Ecto neural progenitor cell (in vitro differentiated cells): Measurements from ENCODE around the gene ZDHHC7.

Source experiments
- DNase-seq: peaks from one replicate; pipeline ENCODE4 v3.0.0-alpha.2; 2018; ENCODE audit warnings: low spot score

Gene ZDHHC7

DNA sequence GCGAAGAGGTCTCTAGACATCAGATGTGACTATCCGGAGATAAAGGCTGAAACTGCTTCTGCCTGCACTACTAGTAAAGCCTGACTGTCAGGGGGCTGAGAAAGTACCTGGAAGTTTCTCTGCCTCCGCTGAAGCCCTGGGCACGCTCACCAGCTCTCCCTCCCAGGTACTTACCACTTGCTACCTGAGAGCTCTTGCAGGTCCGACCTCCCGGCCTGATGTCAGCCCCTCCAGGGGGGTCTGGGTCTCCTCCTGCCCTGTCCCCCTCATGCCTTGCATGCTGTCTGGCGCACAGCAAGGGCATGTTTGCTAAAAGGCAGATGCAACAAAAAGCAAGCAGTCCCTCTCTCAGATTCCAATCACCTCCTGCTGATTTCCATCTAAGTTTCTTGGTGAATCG lies 17.4 kb downstream of the ZDHHC7 start:
- DNase-seq: no peak

DNA sequence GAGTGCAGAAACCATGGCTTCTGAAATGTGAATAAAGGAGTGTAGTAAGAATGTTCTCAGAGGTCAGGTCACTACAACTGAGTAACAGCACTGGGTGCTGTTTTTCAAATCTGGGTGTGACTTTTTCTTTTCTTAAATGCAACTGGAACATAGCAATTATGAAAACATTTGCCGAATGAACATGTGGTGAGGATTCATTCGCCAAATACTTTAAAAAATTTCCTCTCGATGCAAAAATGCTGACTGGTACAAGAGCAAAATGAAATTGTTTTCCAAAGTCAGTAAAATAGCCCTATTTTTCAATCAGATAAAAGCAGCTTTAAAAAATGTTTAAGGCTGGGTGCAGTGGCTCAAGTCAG lies 18.6 kb downstream of the ZDHHC7 start:
- DNase-seq: no peak

DNA sequence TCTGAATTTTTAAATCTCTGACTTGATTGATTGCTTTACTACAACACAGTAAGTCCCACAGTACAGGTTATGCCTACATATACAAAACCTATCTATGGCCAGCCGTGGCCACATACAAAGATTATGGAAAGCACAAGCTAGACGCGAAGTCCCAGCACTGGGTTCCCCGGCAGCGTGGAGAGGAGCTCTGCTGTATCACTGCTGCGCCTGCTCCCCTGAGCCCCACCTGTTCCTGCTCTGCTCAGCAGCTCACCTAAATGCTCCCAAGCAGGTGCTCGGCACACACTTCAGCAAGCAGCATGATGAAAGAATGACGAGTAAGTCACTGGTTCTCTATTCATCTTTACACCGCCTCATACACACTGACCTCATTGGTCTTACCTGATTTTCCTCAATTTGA lies 20.6 kb downstream of the ZDHHC7 start:
- no peak for DNase-seq

DNA sequence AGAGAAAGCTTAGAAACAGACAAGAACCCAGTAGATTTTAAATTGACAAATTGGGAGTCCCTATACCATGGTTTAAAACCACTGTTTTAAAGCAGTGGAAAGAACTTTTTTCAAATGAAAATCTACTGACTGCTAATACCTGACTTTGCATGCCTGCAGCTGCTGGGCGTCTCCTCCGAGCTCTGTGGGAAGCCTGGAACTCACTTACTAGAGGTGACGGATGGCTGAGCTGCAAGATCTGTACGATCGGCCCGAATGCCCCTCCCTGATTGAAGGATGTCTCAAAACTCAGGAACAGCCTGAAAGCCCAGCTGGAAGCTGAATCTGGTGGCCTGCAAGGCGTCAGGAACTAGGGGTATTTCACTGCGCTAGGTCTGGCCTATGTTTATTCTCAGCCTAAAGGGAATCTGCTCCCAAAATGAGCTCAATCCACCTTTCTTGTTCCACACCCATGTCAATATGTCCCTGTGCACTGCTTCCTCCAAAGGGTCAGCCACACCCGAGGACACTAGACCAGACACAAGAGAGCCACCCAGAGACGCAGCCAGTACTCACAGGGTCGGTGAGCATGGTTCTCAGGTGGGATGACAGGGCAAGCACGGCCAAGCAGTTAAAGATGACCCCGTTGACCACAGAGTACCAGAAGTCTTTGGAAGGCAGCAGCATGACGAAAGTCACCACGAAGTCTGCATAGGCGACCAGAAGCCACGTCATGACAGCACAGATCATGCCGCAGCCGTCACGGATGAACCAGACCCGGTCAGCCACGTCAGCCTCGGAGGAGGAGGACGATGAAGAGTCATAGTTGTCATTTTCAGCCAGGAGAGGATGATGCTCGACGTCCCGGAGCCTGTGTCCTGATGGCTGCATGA lies 21.4 kb downstream of the ZDHHC7 start:
- DNase-seq: no peak

DNA sequence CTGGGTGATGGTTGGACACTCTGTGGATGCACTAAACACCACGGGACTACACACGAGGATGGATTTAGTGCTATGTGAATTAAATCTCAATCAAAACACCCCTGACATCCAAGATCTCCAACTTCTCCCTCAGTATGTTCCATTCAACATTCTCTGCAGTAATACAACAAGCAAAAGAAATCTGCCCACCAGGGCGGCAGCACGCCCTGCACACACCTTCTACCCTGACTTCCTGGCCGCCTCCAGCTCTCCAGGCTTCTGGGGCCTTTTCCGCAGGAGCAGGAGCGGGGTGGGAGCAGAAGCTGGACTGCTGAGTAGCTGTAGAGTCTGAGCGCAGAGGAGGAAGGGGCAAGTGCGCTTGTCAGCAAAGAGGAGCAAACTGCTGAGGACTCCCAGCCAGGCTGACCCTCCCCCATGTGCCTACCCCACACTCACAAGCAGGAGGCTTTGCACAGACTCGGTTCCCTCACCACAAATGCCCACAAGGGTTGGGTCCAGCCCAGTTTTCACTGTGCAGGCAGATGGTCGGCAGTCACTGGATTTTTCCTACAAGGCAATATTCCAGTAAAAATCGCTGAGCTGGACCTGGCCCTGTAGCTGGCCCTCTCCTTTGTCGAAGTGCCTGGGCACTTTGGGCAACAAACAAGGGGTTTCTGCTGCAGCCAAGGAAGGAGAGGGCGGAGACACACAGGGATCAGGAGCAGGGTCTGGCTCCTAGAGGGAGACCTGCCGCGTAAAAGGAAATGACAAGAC lies 22.8 kb downstream of the ZDHHC7 start:
- DNase-seq: no peak

DNA sequence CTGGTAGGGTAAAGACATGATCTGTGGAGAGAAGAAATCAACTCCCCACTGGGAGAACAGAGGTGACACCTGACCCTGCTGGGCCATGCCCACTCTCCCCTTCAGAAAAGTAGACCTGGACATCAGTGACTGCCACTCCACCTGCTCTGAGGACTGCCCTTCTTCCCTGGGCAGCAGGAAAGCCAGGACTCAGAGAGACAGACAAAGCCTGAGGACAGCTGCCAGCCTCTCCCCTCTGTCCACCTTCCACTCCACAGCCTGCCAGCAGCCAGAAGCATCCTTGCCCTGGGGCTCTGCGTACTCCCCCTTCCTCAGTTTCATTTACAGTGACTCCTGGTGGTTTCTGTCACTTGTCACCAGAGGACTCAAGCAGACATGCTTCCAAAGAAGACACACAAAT lies 24.5 kb downstream of the ZDHHC7 start:
- DNase-seq: no peak

DNA sequence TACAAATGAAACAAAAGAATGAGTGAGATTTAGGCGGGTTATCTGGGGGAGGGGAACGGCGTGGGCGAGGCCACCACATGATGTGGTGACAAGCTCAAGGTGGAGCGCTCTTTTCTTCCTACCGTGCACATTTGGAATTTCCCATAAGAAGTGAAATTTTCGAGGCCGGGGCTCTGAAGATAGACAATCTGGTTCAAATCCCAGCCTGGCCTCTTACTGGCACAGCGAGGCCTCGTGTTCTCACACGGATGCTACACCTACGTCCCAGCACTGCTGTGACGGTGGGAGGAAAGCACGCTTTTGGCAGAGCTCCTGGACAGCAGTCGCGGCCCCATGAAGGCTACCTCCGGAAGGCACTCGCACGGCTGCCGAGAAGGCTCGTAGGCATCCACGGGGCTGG lies 25.2 kb downstream of the ZDHHC7 start:
- DNase-seq: no peak

DNA sequence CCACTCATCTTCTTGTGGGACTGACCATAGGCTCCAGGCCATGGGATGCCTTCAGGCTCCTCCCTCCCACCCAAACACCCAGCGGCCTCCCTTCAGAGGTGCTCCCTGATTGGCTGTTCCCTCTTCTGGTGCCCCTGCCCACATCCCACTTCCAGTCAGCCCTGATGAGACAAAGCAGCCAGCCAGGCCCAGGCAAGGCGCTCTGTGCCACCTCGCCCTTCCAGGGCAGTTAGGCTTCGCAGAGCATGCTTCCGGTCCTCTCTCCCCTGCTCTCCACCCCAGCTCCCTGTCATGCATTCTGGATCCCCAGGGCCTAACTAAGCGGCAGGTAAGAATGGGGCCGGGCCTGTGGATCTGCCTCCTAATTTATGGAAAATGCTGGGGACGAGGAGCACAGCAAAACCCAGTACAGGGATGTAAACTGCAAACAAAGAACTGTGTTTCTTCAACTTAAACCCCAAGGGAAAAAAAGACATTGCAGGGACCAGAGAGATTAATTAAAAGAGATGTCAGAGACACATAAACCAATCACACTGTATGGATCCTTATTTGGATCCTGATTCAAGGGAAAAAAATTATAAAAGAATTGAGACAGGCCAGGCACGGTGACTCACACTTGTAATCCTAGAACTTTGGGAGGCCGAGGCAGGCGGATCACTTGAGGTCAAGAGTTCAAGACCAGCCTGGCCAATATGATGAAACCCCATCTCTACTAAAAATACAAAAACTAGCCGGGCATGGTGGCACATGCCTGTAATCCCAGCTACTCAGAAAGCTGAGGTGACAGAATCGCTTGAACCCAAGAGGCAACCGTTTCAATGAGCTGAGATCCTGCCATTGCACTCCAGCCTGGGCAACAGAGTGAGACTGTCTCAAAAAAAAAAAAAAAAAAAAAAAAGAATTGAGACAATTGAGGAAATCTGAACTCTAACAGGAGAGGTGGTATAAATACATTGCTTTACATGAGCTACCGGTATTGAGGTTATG lies 26.0 kb downstream of the ZDHHC7 start:
- DNase-seq: no peak

DNA sequence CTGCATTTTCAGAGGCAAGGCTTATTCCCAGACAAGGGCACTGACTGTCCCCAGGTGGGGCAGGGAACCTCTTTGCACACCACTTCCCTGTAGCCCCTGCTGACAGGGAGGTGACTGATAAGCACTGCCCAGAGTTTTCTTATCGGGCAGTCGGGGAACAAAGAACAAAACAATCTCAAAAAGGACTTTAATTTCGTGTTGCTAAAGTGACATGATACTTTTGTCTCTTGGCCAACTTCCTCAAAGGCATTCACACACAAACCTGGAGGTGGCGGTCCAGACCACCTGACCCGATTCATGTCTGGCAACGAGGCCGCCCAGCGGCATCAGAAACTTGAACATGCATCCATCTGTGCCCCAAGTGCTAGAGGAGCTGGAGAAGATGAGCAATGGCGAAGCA lies 28.9 kb downstream of the ZDHHC7 start:
- DNase-seq: no peak

DNA sequence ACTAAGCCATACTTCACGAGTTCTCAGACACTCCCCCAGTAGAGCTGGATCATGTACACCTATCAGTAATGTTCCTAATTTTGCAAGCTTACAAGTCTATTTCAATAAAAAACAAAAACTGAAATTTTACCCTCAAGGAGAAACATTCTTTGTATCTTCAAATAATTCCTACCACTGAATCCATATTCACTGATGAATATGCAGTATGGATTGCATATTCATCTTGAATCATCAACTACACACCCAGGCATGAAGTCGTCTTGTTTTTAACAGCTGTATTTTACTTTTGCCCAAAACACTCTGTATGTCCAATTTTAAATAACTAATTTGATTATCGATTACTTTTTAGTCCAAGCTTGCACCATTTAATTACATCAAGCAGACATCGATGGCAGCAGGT lies 31.8 kb downstream of the ZDHHC7 start:
- no peak for DNase-seq

DNA sequence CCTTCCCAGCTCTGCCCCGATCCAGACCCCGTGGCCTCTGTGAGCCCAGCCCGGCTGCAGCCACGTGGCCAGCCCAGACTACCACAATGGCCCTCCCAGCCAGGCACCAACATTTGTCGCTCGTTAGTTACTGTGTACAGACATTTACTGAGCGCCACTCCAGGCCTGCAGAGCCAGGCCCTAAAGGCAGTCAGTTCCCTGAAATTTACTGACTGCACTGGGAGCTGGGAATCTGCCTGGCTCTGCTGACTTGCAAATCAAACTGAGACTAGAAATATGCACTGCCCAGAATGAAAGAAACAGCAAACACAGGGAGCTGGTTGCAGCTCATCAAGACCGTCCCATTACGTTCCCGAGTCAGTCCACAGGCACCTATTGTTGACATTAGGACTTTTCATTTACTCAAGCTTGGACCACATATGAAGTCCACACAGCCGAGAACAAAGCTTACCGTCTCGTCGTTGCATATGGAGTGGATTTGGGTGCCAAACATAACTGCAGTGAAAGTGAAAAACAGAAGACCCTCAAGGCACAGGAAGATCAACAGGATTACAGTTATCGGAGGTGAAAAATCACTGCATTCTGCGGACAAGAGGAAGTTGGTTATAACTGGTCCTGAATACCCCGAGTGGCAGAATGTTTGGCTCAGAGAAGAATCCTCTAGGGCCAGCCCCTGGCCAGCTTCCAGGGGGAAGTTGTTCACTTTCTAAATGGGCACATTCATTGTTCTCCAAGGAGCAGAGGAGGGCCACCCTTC lies 34.5 kb downstream of the ZDHHC7 start:
- no peak for DNase-seq

DNA sequence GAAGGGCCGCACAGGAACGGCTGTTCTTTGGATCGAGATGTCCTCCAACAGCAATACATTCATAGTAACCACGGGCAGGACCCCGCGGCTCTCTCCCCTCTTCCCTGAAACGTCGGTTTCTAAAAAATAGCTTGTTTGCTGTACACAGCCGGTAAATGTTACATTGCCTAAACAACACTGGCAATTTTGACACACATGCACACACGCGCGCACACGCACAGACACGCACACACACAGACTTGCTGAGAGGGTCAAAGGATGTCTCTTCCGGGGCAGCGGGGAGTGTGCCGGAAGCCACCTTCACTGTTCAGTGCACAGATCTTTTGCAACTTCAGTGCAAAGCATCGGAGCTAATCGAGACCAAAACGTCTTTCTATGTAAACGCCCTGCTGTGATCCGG lies 35.8 kb downstream of the ZDHHC7 start:
- DNase-seq: no peak

DNA sequence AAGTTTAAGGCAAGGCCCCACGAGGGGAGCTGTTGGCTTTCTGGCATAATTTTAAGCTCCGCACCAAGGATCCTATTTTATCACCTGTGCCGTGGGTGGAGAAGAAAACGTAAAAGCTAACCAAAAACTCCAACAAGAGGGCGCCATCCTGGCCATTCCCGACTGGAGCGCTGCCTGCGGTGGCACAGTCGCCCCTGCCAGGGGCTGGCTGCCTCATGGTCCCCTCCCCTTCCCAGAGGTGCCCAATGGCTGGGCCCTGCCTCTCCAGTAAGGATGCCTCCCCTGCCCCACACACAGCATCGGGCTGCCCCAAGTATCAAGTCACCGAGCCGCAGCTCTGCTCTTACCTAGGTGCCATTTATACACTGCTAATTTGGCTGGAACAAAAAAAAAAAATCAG lies 36.3 kb downstream of the ZDHHC7 start:
- DNase-seq: no peak

DNA sequence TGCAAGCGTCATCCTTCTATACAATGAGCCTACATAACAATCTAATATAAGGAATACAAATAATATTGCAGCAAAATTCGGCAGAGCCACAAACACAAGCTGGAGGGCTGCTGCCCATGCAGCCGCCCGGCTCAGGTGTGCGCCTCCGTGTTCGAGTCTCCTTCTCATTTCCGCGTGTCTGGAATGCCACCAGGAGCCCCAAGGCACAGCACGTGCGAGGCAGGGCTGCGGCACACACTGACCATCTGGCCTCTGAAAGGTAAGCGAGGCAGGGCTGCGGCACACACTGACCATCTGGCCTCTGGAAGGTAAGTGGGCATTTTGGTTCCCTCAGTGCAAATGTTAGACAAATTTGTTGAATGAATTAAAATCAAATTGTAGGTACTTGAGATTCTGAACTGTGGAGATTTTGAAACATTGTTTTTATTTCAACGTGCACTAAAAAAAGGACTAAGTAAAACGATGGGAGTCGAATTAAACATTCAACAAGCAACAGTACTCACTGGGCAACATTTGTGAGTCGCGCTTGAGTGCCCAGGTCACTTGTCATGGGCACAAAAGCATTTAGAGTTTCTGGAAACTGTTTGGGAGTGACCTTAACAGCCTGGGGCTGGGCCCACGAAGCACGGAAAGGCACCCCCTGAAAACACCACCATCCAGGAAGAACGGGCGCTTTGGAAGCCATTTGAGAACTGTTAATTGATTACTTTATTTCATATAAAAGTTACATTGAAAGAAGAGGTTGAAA lies 37.4 kb downstream of the ZDHHC7 start:
- no peak for DNase-seq

DNA sequence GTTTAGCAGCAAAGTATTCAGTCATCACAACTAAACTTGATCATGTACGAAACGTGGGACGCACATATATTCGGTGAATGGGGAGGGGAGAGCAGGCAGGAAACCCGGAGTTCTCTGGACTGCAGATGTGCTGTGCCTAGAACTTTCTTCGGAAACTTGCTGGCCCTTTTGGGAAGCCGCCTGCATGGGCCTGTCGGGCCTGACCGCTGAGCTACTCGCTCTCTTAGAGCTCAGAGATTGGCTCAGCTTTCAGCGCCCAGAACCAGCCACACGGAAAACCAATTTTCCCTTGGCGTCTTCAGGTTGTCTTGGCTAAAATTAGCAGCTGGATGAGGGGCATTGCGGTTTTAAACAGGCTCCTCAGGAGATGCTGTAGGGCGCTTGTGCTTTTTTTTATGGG lies 38.1 kb downstream of the ZDHHC7 start:
- DNase-seq: no peak

DNA sequence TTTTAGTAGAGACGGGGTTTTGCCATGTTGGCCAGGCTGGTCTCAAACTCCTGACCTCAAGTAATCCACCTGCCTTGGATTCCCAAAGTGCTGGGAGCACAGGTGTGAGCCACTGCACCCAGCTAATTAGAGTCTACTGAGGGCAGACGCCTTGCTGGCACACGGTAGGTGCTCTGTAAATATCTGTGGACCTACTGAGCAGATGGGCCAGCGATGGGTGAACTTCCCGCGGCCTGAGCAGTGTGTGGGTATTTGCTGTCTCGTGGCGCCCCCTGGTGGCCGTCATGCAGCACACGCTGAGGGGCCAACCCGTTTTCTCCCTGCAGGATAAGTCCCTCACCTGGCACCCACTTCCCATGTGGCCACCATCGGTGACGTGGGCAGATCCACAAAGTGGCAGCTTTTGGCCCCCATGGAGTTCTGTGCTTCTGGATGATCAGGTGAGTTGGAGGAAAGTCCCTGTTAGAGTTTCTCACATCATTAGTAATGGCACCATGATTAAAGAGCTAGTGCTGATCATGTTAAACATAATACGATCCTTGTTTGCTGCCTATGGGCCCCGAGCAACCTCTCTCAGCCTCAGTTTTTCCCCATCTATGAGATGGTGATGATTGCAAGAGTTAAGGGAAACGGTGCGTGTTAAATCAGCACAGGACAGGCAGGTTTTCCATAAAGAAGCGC lies 40.7 kb downstream of the ZDHHC7 start:
- DNase-seq: peak; percentile 90

DNA sequence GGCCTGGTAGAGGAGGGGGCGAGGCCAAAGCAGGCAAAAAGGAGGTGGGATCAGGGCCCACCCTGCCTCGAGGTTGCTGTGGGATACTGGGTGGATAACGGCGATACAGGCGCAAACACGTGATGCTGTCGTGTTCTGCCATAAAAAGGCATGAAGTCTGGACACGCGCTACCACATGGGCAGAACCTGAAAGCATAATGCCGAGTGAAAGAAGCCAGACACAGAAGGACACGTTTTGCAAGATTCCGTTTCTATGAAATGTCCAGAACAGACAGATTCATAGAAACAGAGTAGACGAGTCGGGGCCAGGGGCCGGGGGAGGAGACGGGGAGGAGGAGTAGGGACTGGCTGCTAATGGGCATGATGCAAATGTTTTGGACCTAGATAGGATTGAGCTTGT lies 43.5 kb downstream of the ZDHHC7 start:
- no peak for DNase-seq

DNA sequence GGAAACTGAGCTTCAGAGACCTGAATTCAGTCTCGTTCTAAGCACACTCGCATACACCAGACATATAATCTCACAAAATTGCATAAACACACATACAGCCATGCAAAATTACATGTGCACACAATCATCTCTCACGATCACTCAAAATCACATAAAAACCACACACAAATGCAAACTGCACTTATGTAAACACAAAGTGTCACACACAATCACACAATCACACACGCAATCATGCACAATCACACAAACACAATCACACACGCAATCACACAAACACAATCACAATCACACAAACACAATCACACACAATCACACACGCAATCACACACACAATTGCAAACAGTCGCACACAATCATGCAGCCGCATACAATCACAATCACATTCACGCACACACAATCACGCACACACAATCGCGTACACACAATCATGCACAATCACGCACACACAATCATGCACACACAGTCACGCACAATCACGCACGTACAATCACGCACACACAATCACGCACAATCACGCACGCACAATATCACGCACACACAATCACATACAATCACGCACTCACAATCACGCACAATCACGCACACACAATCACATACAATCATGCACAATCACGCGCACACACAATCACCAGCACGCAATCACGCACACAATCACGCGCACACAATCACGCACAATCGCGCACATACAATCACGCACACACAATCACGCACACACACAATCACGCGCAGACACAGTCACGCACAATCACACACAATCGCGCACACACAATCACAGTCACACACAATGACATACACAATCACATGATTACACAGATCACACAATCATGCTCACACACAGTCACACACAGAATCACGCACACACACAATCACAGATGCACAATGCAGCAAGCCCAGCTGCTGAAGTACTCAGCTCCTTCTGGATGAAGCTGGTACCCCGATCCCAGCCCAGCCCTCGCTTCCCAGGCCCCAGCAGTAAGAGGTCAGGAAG lies 45.6 kb downstream of the ZDHHC7 start:
- no peak for DNase-seq
